H1 (cell line): ENCODE measurements around the gene PARP15. TPM values are rescaled to one million over a fixed set of nuclear protein-coding genes. Genes with fewer than 3 reads are reported as not detected.

Source experiments
- CTCF ChIA-PET: fragments of 300-600 bp; sonication (Branson Sonifier 250); formaldehyde crosslinking; loops from one replicate; lab custom pipeline; 2021; ENCODE audit not compliant: partially characterized antibody; lab: Charles Lee
- POLR2A ChIA-PET: fragments of 300-600 bp; sonication (Branson Sonifier 250); formaldehyde crosslinking; loops from one replicate; lab custom pipeline; 2021; ENCODE audit warnings: inconsistent platforms; ENCODE audit not compliant: partially characterized antibody; lab: Charles Lee
- DNase-seq, 2 experiments: peaks; one replicate each; pipeline versions ENCODE4 v3.0.0 to v3.0.0-alpha.2; 2010 to 2022; ENCODE audit warnings: low spot score in 2 of 2, low read depth in 1 of 2, mixed read lengths in 1 of 2
- FAIRE-seq: peaks from 2 replicates; lab custom pipeline; 2011; peaks lifted over from hg19 to GRCh38; lab: Jason Lieb, UNC
- H2AFZ ChIP-seq: 2 replicates; pipeline ENCODE4 v1.8.1; 2012; ENCODE audit warnings: low read length, inconsistent platforms
- H2AK5ac ChIP-seq: 2 replicates; pipeline ENCODE4 v1.6.1; 2013; ENCODE audit warnings: low read depth, low read length
- H2BK120ac ChIP-seq: replicated peaks from 2 replicates; pipeline ENCODE3; 2013; ENCODE audit warnings: low read depth, low read length, inconsistent platforms
- H2BK12ac ChIP-seq: 2 replicates; pipeline ENCODE4 v1.6.1; 2013; ENCODE audit warnings: low read depth, low read length
- H2BK15ac ChIP-seq: 2 replicates; pipeline ENCODE4 v1.6.1; 2013; ENCODE audit warnings: low read length
- H2BK20ac ChIP-seq: 2 replicates; pipeline ENCODE4 v1.6.1; 2013; ENCODE audit warnings: low read length
- H2BK5ac ChIP-seq: 2 replicates; pipeline ENCODE4 v1.6.1; 2013; ENCODE audit warnings: low read depth, low read length
- H3K14ac ChIP-seq: 2 replicates; pipeline ENCODE4 v1.6.1; 2013; ENCODE audit warnings: inconsistent platforms; ENCODE audit not compliant: insufficient read length
- H3K18ac ChIP-seq: 2 replicates; pipeline ENCODE4 v1.6.1; 2013; ENCODE audit warnings: low read length; ENCODE audit errors: extremely low read depth
- H3K23ac ChIP-seq: 2 replicates; pipeline ENCODE4 v1.6.1; 2013; ENCODE audit warnings: inconsistent platforms; ENCODE audit not compliant: insufficient read length
- H3K23me2 ChIP-seq: 2 replicates; pipeline ENCODE4 v1.6.1; 2013; ENCODE audit warnings: low read depth, low read length
- H3K27ac ChIP-seq: 2 replicates; pipeline ENCODE4 v1.6.1; 2011; ENCODE audit warnings: low read depth, low read length, inconsistent platforms
- H3K27me3 ChIP-seq, 4 experiments: replicated peaks in 1 of 4; 1 replicate in 1 of 4; 2 replicates in 3 of 4; pipeline versions ENCODE4 v1.6.1 to v1.8.1; 2011 to 2013; ENCODE audit warnings: low read length in 3 of 4, mild to moderate bottlenecking in 3 of 4, inconsistent platforms in 2 of 4, mixed read lengths in 2 of 4, moderate library complexity in 1 of 4; ENCODE audit not compliant: control insufficient read depth in 3 of 4, insufficient read depth in 3 of 4; ENCODE audit errors: extremely low read depth in 1 of 4
- H3K36me3 ChIP-seq, 4 experiments: 2 replicates each; pipeline versions ENCODE4 v1.6.1 to v1.8.1; 2011 to 2013; ENCODE audit warnings: mild to moderate bottlenecking in 4 of 4, low read length in 3 of 4, moderate library complexity in 2 of 4, control low read depth in 1 of 4, inconsistent platforms in 1 of 4; ENCODE audit not compliant: insufficient read depth in 4 of 4, control insufficient read depth in 2 of 4
- H3K4ac ChIP-seq: replicated peaks from 2 replicates; pipeline ENCODE3; 2013; ENCODE audit warnings: low read length, low read depth, mixed read lengths, inconsistent platforms; ENCODE audit not compliant: insufficient read length
- H3K4me1 ChIP-seq, 4 experiments: replicated peaks in 1 of 4; 1 replicate in 1 of 4; 2 replicates in 3 of 4; pipeline versions ENCODE4 v1.6.1 to v1.8.1; 2011 to 2013; ENCODE audit warnings: low read length in 3 of 4, inconsistent platforms in 2 of 4, mixed read lengths in 1 of 4; ENCODE audit not compliant: insufficient read depth in 4 of 4, control insufficient read depth in 3 of 4
- H3K4me2 ChIP-seq, 2 experiments: 2 replicates each; pipeline versions ENCODE4 v1.6.1 to v1.8.1; 2011 to 2013; ENCODE audit warnings: low read depth in 2 of 2, low read length in 2 of 2, control low read depth in 1 of 2, inconsistent platforms in 1 of 2, mild to moderate bottlenecking in 1 of 2; ENCODE audit not compliant: insufficient read depth in 1 of 2
- H3K4me3 ChIP-seq, 4 experiments: fragments of 200-600, 300-600 bp in 1 of 4; sonication (generic), shearing (Covaris generic), sonication (Bioruptor Twin) in 1 of 4; 2 replicates each; pipeline versions ENCODE4 v1.5.1 to v1.8.1; 2011 to 2016; ENCODE audit warnings: low read length in 4 of 4, low read depth in 3 of 4, control low read depth in 2 of 4, inconsistent platforms in 2 of 4, mild to moderate bottlenecking in 2 of 4, mixed read lengths in 1 of 4, moderate library complexity in 1 of 4; ENCODE audit not compliant: insufficient read depth in 2 of 4; ENCODE audit errors: extremely low read depth in 1 of 4
- H3K56ac ChIP-seq: replicated peaks from 2 replicates; pipeline ENCODE3; 2013; ENCODE audit warnings: low read depth, mild to moderate bottlenecking, mixed read lengths, low read length, inconsistent platforms; ENCODE audit not compliant: insufficient read length
- H3K79me1 ChIP-seq: 2 replicates; pipeline ENCODE4 v1.6.1; 2013; ENCODE audit warnings: low read depth, low read length, control low read depth
- H3K79me2 ChIP-seq, 2 experiments: 2 replicates each; pipeline versions ENCODE4 v1.6.1 to v1.8.1; 2012 to 2013; ENCODE audit warnings: low read length in 2 of 2, mild to moderate bottlenecking in 2 of 2, inconsistent platforms in 1 of 2; ENCODE audit not compliant: insufficient read depth in 2 of 2, control insufficient read depth in 1 of 2
- H3K9ac ChIP-seq, 4 experiments: replicated peaks in 1 of 4; 1 replicate in 1 of 4; 2 replicates in 3 of 4; pipeline versions ENCODE4 v1.6.1 to v1.8.1; 2011 to 2013; ENCODE audit warnings: low read depth in 3 of 4, low read length in 3 of 4, control low read depth in 2 of 4, mild to moderate bottlenecking in 2 of 4, moderate library complexity in 2 of 4, inconsistent platforms in 1 of 4; ENCODE audit errors: extremely low read depth in 1 of 4
- H3K9me3 ChIP-seq, 2 experiments: 2 replicates each; pipeline versions ENCODE4 v1.6.1 to v1.8.1; 2012 to 2013; ENCODE audit warnings: mild to moderate bottlenecking in 2 of 2, moderate library complexity in 2 of 2, control low read depth in 1 of 2, inconsistent platforms in 1 of 2, low read depth in 1 of 2, low read length in 1 of 2, mixed read lengths in 1 of 2; ENCODE audit not compliant: insufficient read depth in 2 of 2
- H4K20me1 ChIP-seq, 2 experiments: replicated peaks in 1 of 2; 2 replicates each; pipeline versions ENCODE3 to v1.8.1; 2011 to 2013; ENCODE audit warnings: inconsistent platforms in 2 of 2, low read length in 2 of 2, mild to moderate bottlenecking in 1 of 2; ENCODE audit not compliant: insufficient read depth in 2 of 2, control insufficient read depth in 1 of 2
- H4K5ac ChIP-seq: 2 replicates; pipeline ENCODE4 v1.6.1; 2013; ENCODE audit warnings: low read length, low read depth, mixed read lengths, inconsistent platforms; ENCODE audit not compliant: insufficient read length
- H4K8ac ChIP-seq: 2 replicates; pipeline ENCODE4 v1.8.0; 2013; ENCODE audit warnings: mild to moderate bottlenecking, moderate library complexity, low read length, inconsistent platforms; ENCODE audit not compliant: insufficient read depth; ENCODE audit errors: extremely low read depth
- H4K91ac ChIP-seq: replicated peaks from 2 replicates; pipeline ENCODE3; 2013; ENCODE audit warnings: low read length, mixed read lengths, inconsistent platforms; ENCODE audit not compliant: insufficient read length
- CBX5 ChIP-seq: fragments of 300-800, 300-1000 bp; sonication (generic); IDR thresholded peaks from 2 replicates; pipeline ENCODE4 v1.7.1; 2016; ENCODE audit warnings: antibody characterized with exemption, low read length, low read depth
- CEBPB ChIP-seq: IDR thresholded peaks from 2 replicates; pipeline ENCODE4 v1.6.1; 2012; ENCODE audit warnings: low read depth, low read length
- CHD2 ChIP-seq: IDR thresholded peaks from 2 replicates; pipeline ENCODE4 v1.6.1; 2012; ENCODE audit warnings: low read length, improper control_type of control experiment
- CTBP2 ChIP-seq: IDR thresholded peaks from 2 replicates; pipeline ENCODE4 v1.7.0; 2011; ENCODE audit warnings: borderline replicate concordance, mild to moderate bottlenecking, moderate library complexity, mixed read lengths, low read length; ENCODE audit not compliant: insufficient read depth, insufficient read length
- E2F6 ChIP-seq: IDR thresholded peaks from 2 replicates; pipeline ENCODE4 v1.6.1; 2012; ENCODE audit warnings: inconsistent platforms
- FOSL1 ChIP-seq: IDR thresholded peaks from 2 replicates; pipeline ENCODE4 v1.6.1; 2011; ENCODE audit warnings: mild to moderate bottlenecking, low read depth, low read length, moderate library complexity; ENCODE audit not compliant: insufficient read depth
- GTF2F1 ChIP-seq: IDR thresholded peaks from 2 replicates; pipeline ENCODE4 v1.6.1; 2012; ENCODE audit warnings: low read depth, low read length, improper control_type of control experiment, borderline replicate concordance
- JUND ChIP-seq: IDR thresholded peaks from 2 replicates; pipeline ENCODE4 v1.6.1; 2011; ENCODE audit warnings: mild to moderate bottlenecking, improper control_type of control experiment, low read length
- NANOG ChIP-seq: IDR thresholded peaks from 2 replicates; pipeline ENCODE4 v1.6.1; 2011; ENCODE audit warnings: low read length, low read depth, mild to moderate bottlenecking, inconsistent platforms; ENCODE audit not compliant: insufficient read depth, poor library complexity, severe bottlenecking
- POU5F1 ChIP-seq: IDR thresholded peaks from 2 replicates; pipeline ENCODE4 v1.6.1; 2011; ENCODE audit warnings: low read depth, mild to moderate bottlenecking, low read length, moderate library complexity
- RFX5 ChIP-seq: IDR thresholded peaks from 2 replicates; pipeline ENCODE4 v1.6.1; 2011; ENCODE audit warnings: low read depth, low read length, improper control_type of control experiment, borderline replicate concordance
- SP2 ChIP-seq: IDR thresholded peaks from 2 replicates; pipeline ENCODE4 v1.6.1; 2012; ENCODE audit warnings: mild to moderate bottlenecking, low read length, inconsistent platforms
- USF2 ChIP-seq: IDR thresholded peaks from 2 replicates; pipeline ENCODE4 v1.6.1; 2011; ENCODE audit warnings: low read length, improper control_type of control experiment
- WGBS, 2 experiments: shearing (Covaris generic) in 1 of 2; methylation state at CpG; one replicate each; pipeline versions ENCODE4 v1.1.6 to v1.1.7; 2013 to 2015; ENCODE audit warnings: low lambda C conversion rate in 2 of 2, mixed read lengths in 2 of 2, inconsistent platforms in 1 of 2, low coverage in 1 of 2, missing lambda C conversion rate in 1 of 2; ENCODE audit not compliant: insufficient replicate concordance in 2 of 2, insufficient coverage in 1 of 2, insufficient read length in 1 of 2; ENCODE audit errors: extremely low coverage in 1 of 2, missing lambda C conversion rate in 1 of 2; 5-methylcytosine and 5-hydroxymethylcytosine counted together
- polyA plus RNA-seq, 7 experiments: library from polyadenylated mRNA; depleted of rRNA in 3 of 7; stranded (reverse) in 5 of 7; unstranded in 2 of 7; fragments of >200 nt in 5 of 7; fragments of 200-250 nt in 2 of 7; gene quantifications; 1 replicate in 5 of 7; 2 replicates in 1 of 7; 4 replicates in 1 of 7; pipeline versions ENCODE4 v1.2.1 to v1.2.3, GENCODE V29; 2011 to 2013; ENCODE audit warnings: missing spikeins in 2 of 7, mixed read lengths in 2 of 7
- total RNA-seq: library from RNA; stranded (reverse); fragmentation: NEBNext Ultra II Directional; extraction: Animal tissue kit (Norgen Biotek cat#: 25700); gene quantifications from 2 replicates; pipeline ENCODE4 v1.2.1, GENCODE V29; 2021

PARP15 gene
- total and polyA plus RNA-seq, 2 of the 8 experiments (the other 6 are each of a cell fraction or from before 2014, with no cell fraction given) = 0.37 to 0.45 TPM

GRCh38 chr3:122553171-122553570 is 24.3 kb upstream of the PARP15 start:
- CTCF ChIA-PET = interaction anchor here (0.9 kb wide), 2 partner anchors 9 to 126 kb away, joined by 3 to 6 read pairs; no protein-coding TSS in a partner anchor
- POLR2A ChIA-PET = interaction anchor here (1.2 kb wide), 1 partner anchor 64 kb away, joined by 3 read pairs; no protein-coding TSS in a partner anchor
- TF ChIP-seq CEBPB (no peak), E2F6 (no peak), SP2 (no peak), RFX5 (no peak), CTBP2 (no peak), USF2 (no peak), CHD2 (no peak), FOSL1 (no peak), POU5F1 (no peak), GTF2F1 (no peak), CBX5 (no peak), JUND (no peak), NANOG (no peak)

More at GRCh38 chr3:122553171-122553570, 24.3 kb upstream of the PARP15 start:
- H3K4me1 ChIP-seq = peaks cover 0 to 3% (median 0%) of the 10 kb centered on the region in 4 experiments; a peak in 1 of 7 replicates
- H4K20me1 ChIP-seq = no peaks in the 10 kb centered on the region
- H3K36me3 ChIP-seq = no peaks in the 10 kb centered on the region
- H3K79me2 ChIP-seq = no peaks in the 10 kb centered on the region
- H3K27me3 ChIP-seq = no peaks in the 10 kb centered on the region
- no peak overlapping the region for H3K4me3 ChIP-seq
- H2BK20ac ChIP-seq = 0 out of 2 replicates have a peak overlapping the region, but pooled peaks have one; percentile 41
- H3K18ac ChIP-seq = no peak overlapping the region
- no peak overlapping the region for H3K14ac ChIP-seq
- 59% methylated on average over 3 of the region's 3 CpGs; no CpG with 5 or more reads in 1 of the 2 experiments for WGBS, 2 experiments
- no peak overlapping the region for H4K8ac ChIP-seq
- H3K23me2 ChIP-seq = no peaks in the 10 kb centered on the region
- no peak overlapping the region for H2BK12ac ChIP-seq
- H2BK5ac ChIP-seq = no peak overlapping the region
- no peak overlapping the region for H2BK15ac ChIP-seq
- H2BK120ac ChIP-seq = no peak overlapping the region
- no peak for FAIRE-seq
- no peak overlapping the region for H2AFZ ChIP-seq
- H3K79me1 ChIP-seq = no peaks in the 10 kb centered on the region
- no peak overlapping the region for H3K4ac ChIP-seq
- H3K4me2 ChIP-seq = no peak overlapping the region
- H2AK5ac ChIP-seq = no peak overlapping the region
- H3K27ac ChIP-seq = no peak overlapping the region
- no peaks in the 10 kb centered on the region for H3K9me3 ChIP-seq
- H3K23ac ChIP-seq = no peak overlapping the region
- H4K91ac ChIP-seq = no peak overlapping the region
- no peak overlapping the region for H3K56ac ChIP-seq
- H4K5ac ChIP-seq = no peak overlapping the region
- DNase-seq = no peak
- H3K9ac ChIP-seq = no peak overlapping the region
